GM18861 (cell line): ENCODE data around the gene AQP12B.

Source experiments
- ATAC-seq: cut with Tn5 transposase; IDR thresholded peaks from one replicate; pipeline ENCODE4 v1.9.1; 2021; ENCODE audit not compliant: unreplicated experiment

AQP12B gene

GRCh38 chr2:240717681-240718581, 35.2 kb upstream of the AQP12B start:
- no peak for ATAC-seq

GRCh38 chr2:240717181-240717641, 34.5 kb upstream of the AQP12B start:
- no peak for ATAC-seq

GRCh38 chr2:240716130-240716798, 33.6 kb upstream of the AQP12B start:
- no peak for ATAC-seq

- ATAC-seq: no peak
Observed at GRCh38 chr2:240714747-240715725, 32.4 kb upstream of the AQP12B start.

GRCh38 chr2:240713928-240714746, 31.5 kb upstream of the AQP12B start:
- no peak for ATAC-seq

- no peak for ATAC-seq
Observed at GRCh38 chr2:240713071-240713927, 30.6 kb upstream of the AQP12B start.

GRCh38 chr2:240712121-240712520, 29.4 kb upstream of the AQP12B start:
- ATAC-seq: no peak

GRCh38 chr2:240711701-240712100, 29.0 kb upstream of the AQP12B start:
- no peak for ATAC-seq

GRCh38 chr2:240711296-240711695, 28.6 kb upstream of the AQP12B start:
- no peak for ATAC-seq

GRCh38 chr2:240708457-240708856, 25.8 kb upstream of the AQP12B start:
- ATAC-seq: no peak

GRCh38 chr2:240707821-240708220, 25.1 kb upstream of the AQP12B start:
- ATAC-seq: no peak

- ATAC-seq: no peak
Observed at GRCh38 chr2:240707043-240707756, 24.5 kb upstream of the AQP12B start.

GRCh38 chr2:240705204-240705791, 22.6 kb upstream of the AQP12B start:
- ATAC-seq: no peak

- ATAC-seq: no peak
Observed at GRCh38 chr2:240704651-240705050, 22.0 kb upstream of the AQP12B start.

- ATAC-seq: no peak
Observed at GRCh38 chr2:240703417-240704341, 21.0 kb upstream of the AQP12B start.

- no peak for ATAC-seq
Observed at GRCh38 chr2:240702640-240703011, 19.9 kb upstream of the AQP12B start.
